Kidney (tissue), 14 donors: ENCODE data around the gene RUSC2. TPM values are rescaled to one million over a fixed set of nuclear protein-coding genes. Genes with fewer than 3 reads are reported as not detected.
"Not testable (repeated sequence)": the region's sequence is repeated elsewhere in the genome, so short reads cannot be mapped to it uniquely, and the experiment has no call there.

Experiments
- DNase-seq, 5 donors: peaks; one replicate each; pipeline ENCODE4 v3.0.0-alpha.2; 2013 to 2020
- FAIRE-seq: peaks from 2 replicates; lab custom pipeline; 2012; peaks lifted over from hg19 to GRCh38; lab: Jason Lieb, UNC
- H3K27ac ChIP-seq, 2 donors: one replicate each; pipeline ENCODE4 v1.7.0; 2013; ENCODE audit warnings: low read depth in 2 of 2, low read length in 2 of 2, inconsistent platforms in 1 of 2
- H3K27me3 ChIP-seq: one replicate; pipeline ENCODE4 v1.7.1; 2013; ENCODE audit warnings: low read length, inconsistent platforms; ENCODE audit not compliant: control insufficient read depth, insufficient read depth
- H3K36me3 ChIP-seq, 3 donors: one replicate each; pipeline versions ENCODE4 v1.7.0 to v1.7.1; 2013; ENCODE audit warnings: low read length in 3 of 3, control low read depth in 1 of 3, inconsistent platforms in 1 of 3; ENCODE audit not compliant: insufficient read depth in 3 of 3, control insufficient read depth in 2 of 3
- H3K4me1 ChIP-seq, 3 donors: one replicate each; pipeline versions ENCODE4 v1.7.0 to v1.7.1; 2013; ENCODE audit warnings: low read length in 3 of 3, inconsistent platforms in 1 of 3, low read depth in 1 of 3; ENCODE audit not compliant: control insufficient read depth in 2 of 3, insufficient read depth in 2 of 3
- H3K4me3 ChIP-seq, 3 donors: one replicate each; pipeline versions ENCODE4 v1.7.0 to v1.8.1; 2013; ENCODE audit warnings: low read length in 3 of 3, control low read depth in 1 of 3, inconsistent platforms in 1 of 3
- H3K9ac ChIP-seq, 3 donors: one replicate each; pipeline versions ENCODE4 v1.7.0 to v1.7.1; 2013; ENCODE audit warnings: low read length in 3 of 3, control low read depth in 1 of 3, inconsistent platforms in 1 of 3
- H3K9me3 ChIP-seq, 3 donors: one replicate each; pipeline versions ENCODE4 v1.7.0 to v1.7.1; 2013; ENCODE audit warnings: low read length in 3 of 3, control low read depth in 1 of 3, inconsistent platforms in 1 of 3; ENCODE audit not compliant: control insufficient read depth in 2 of 3, insufficient read depth in 1 of 3
- intact Hi-C: fragments of 100-400 bp; cut with DNase I; formaldehyde crosslinking; loops from one replicate; pipeline ENCODE4 v1.11.1; 2022
- polyA plus RNA-seq: library from polyadenylated mRNA; stranded (reverse); fragments of 350-450 nt; fragmentation: Illumina TruSeq; extraction: RNeasy Lipid Tissue Mini Kit (QIAGEN cat#74804); gene quantifications from one replicate; pipeline ENCODE4 v1.2.3, GENCODE V29; 2014; ENCODE audit warnings: low read depth, low replicate concordance; ENCODE audit not compliant: insufficient read depth
- total RNA-seq: library from RNA; stranded (reverse); fragmentation: NEBNext Ultra II Directional; extraction: Animal tissue kit (Norgen Biotek cat#: 25700); gene quantifications from one replicate; pipeline ENCODE4 v1.2.1, GENCODE V29; 2021
- TF ChIP-seq, protein P1 (sequence below): IDR thresholded peaks from 3 replicates; pipeline ENCODE4 v1.5.1; 2012; ENCODE audit warnings: mild to moderate bottlenecking, moderate library complexity, borderline replicate concordance; ENCODE audit not compliant: insufficient read depth; ENCODE audit errors: extremely low read depth
- donor health status: control.
- donor health status: control.
- donor health status: control.
- donor health status: control.
- donor health status: control.
- donor health status: DM: yes; HTN: yes; CAD: no.
- donor health status: Normal renal cell carcinoma (clear cell type).

The RUSC2 gene
- total and polyA plus RNA-seq, 2 donors from 2014 or later, result 13.4 to 27.3 TPM

DNA sequence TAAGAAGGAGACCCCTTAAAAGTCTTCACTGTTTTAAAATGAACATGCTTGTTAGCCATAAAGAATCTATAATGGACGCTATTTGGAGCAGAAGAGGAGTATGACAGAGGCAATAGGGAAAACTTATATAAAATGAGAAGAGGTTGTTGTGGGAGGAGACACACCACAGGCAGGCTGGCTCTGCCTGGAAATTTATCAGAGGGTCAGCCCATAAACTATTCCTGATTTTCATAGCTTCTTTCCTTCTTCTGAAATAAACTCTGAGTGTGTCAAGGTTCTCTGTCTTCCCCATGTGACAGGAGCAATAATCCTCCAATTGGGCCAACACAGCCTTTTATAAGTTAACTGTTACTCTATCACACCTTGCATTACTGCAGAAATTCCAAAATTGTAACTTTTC is 19.6 kb upstream of the RUSC2 start:
- no peak overlapping the region for H3K4me3 ChIP-seq
- H3K9me3 ChIP-seq, result no peaks in the 10 kb centered on the region
- H3K27me3 ChIP-seq, result no peaks in the 10 kb centered on the region
- no peak overlapping the region for H3K27ac ChIP-seq
- H3K4me1 ChIP-seq, result no peaks in the 10 kb centered on the region
- no peaks in the 10 kb centered on the region for H3K36me3 ChIP-seq
- no peak overlapping the region for H3K9ac ChIP-seq
- FAIRE-seq (no peak), DNase-seq (no peak)
- TF ChIP-seq, protein P1, sequence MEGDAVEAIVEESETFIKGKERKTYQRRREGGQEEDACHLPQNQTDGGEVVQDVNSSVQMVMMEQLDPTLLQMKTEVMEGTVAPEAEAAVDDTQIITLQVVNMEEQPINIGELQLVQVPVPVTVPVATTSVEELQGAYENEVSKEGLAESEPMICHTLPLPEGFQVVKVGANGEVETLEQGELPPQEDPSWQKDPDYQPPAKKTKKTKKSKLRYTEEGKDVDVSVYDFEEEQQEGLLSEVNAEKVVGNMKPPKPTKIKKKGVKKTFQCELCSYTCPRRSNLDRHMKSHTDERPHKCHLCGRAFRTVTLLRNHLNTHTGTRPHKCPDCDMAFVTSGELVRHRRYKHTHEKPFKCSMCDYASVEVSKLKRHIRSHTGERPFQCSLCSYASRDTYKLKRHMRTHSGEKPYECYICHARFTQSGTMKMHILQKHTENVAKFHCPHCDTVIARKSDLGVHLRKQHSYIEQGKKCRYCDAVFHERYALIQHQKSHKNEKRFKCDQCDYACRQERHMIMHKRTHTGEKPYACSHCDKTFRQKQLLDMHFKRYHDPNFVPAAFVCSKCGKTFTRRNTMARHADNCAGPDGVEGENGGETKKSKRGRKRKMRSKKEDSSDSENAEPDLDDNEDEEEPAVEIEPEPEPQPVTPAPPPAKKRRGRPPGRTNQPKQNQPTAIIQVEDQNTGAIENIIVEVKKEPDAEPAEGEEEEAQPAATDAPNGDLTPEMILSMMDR, result no peak
- intact Hi-C loops, result no loop called here

DNA sequence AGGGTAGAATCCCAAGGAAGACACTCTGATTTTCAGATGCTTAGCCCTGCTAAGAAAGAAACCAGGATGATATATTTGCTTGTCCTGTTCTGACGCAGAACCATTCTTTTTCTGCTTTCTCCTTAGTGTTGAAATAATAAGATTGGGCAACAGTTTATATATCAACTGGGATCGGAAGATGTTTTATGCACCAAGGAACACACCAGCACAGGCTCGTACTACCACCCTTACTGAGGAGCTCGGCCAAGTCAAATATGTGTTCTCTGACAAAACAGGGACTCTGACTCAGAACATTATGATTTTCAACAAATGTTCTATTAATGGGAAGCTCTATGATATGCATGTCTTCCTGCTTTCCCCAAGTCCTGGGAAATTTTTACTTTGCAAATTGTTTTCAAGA is 19.0 kb upstream of the RUSC2 start:
- no peak overlapping the region for H3K27ac ChIP-seq
- no peaks in the 10 kb centered on the region for H3K27me3 ChIP-seq
- no peak for DNase-seq
- H3K36me3 ChIP-seq, result no peaks in the 10 kb centered on the region
- intact Hi-C loops, result no loop called here
- no peak for FAIRE-seq
- H3K4me3 ChIP-seq, result no peak overlapping the region
- no peaks in the 10 kb centered on the region for H3K4me1 ChIP-seq
- TF ChIP-seq, protein P1, result no peak
- no peaks in the 10 kb centered on the region for H3K9me3 ChIP-seq
- H3K9ac ChIP-seq, result no peak overlapping the region

DNA sequence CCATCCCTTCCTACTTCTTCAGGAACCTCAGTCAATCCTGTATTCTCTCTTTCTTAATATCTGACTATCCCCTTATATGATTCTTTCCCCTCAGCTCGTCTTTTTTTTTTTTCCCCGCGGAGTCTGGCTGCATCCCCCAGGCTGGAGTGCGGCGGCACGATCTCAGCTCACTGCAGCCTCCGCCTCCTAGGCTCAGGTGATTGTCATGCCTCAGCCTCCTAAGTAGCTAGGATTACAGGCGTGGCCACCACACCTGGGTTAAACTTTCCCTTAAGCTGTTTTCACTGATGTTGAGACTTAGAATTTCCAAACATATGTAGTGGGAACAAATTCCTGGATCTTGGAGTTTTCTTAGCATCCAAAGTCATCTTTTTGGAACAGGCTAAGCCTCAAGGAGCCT is 13.3 kb upstream of the RUSC2 start:
- no peaks in the 10 kb centered on the region for H3K9me3 ChIP-seq
- no peaks in the 10 kb centered on the region for H3K27me3 ChIP-seq
- no peaks in the 10 kb centered on the region for H3K36me3 ChIP-seq
- H3K4me3 ChIP-seq, result no peak overlapping the region
- H3K9ac ChIP-seq, result no peak overlapping the region
- no peak overlapping the region for H3K27ac ChIP-seq
- H3K4me1 ChIP-seq, result no peaks in the 10 kb centered on the region
- no peak for FAIRE-seq
- intact Hi-C loops, result no loop called here
- DNase-seq, result no peak
- TF ChIP-seq, protein P1, result no peak

DNA sequence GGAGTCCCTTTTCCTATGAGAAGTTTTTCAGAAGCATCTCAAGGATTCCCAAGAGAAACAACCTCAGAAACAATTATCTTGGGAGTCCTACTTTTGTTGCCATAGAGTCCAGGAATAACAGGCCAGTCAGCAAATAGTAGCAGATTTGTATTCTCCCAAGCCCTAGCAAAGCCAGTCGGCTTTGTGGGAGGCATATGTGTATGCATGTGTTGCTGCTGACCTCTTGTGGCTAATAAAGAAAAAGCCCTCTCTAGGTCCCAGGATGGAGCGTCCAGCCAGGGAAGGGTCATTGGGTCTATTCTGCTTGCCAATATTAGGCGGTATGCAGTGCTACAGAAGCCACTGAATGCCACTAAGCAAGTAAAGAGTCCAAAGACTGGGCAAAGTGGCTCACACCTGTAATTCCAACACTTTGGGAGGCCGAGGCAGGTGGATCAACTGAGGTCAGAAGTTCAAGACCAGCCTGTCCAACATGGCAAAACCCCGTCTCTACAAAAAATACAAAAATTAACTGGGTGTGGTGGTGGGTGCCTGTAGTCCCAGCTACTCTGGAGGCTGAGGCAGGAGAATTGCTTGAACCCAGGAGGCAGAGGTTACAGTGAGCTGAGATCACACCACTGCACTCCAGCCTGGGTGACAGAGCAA is 12.6 kb upstream of the RUSC2 start:
- H3K9me3 ChIP-seq, intact Hi-C loops, H3K27ac ChIP-seq, H3K9ac ChIP-seq, H3K4me1 ChIP-seq, H3K4me3 ChIP-seq, H3K27me3 ChIP-seq, H3K36me3 ChIP-seq: not testable (repeated sequence)
- TF ChIP-seq, protein P1, result peak; percentile 83
- FAIRE-seq (peak; percentile 83), DNase-seq (peak in 4 of 5 donors; percentile 61 to 91 (median 72))
